Tibial artery (tissue), 4 donors: Measurements from ENCODE around the gene REX1BD.

ENCODE experiments used
- DNase-seq, 2 donors: peaks; one replicate each; pipeline ENCODE4 v3.0.0-alpha.2; 2019
- H3K27ac ChIP-seq, 2 donors: fragments of 200-600 bp; sonication (generic) in 1 of 2; 1 replicate in 1 of 2; 2 replicates in 1 of 2; pipeline ENCODE4 v1.5.1; 2018 to 2019; ENCODE audit warnings: mild to moderate bottlenecking in 1 of 2
- H3K27me3 ChIP-seq, 2 donors: fragments of 200-600 bp; sonication (generic) in 1 of 2; one replicate each; pipeline versions ENCODE4 v1.5.1 to v1.6.0; 2016 to 2019
- H3K36me3 ChIP-seq, 3 donors: fragments of 200-600 bp; sonication (generic) in 2 of 3; one replicate each; pipeline ENCODE4 v1.5.1; 2016 to 2019; ENCODE audit warnings: mild to moderate bottlenecking in 2 of 3
- H3K4me1 ChIP-seq, 4 donors: fragments of 200-600 bp; sonication (generic) in 2 of 4; 1 replicate in 3 of 4; 2 replicates in 1 of 4; pipeline ENCODE4 v1.5.1; 2016 to 2019
- H3K4me3 ChIP-seq, 2 donors: fragments of 200-600 bp; sonication (generic) in 1 of 2; 1 replicate in 1 of 2; 2 replicates in 1 of 2; pipeline ENCODE4 v1.5.1; 2018 to 2019; ENCODE audit warnings: mild to moderate bottlenecking in 2 of 2
- H3K9me3 ChIP-seq, 3 donors: fragments of 200-600 bp; sonication (generic) in 1 of 3; one replicate each; pipeline ENCODE4 v1.5.1; 2016 to 2019
- CTCF ChIP-seq, 2 experiments: fragments of 200-600 bp in 1 of 2; fragments of 450-650 bp in 1 of 2; IDR thresholded peaks; one replicate each; pipeline ENCODE4 v1.5.1; 2017 to 2019; ENCODE audit warnings: antibody characterized with exemption in 2 of 2, mild to moderate bottlenecking in 1 of 2, moderate library complexity in 1 of 2
- intact Hi-C: fragments of 100-400 bp; cut with DNase I; formaldehyde crosslinking; loops from one replicate; pipeline ENCODE4 v1.15.0; 2023; ENCODE audit warnings: low total_unique reads

REX1BD gene

GRCh38 chr19:18605546-18606280 lies 17.1 kb downstream of the REX1BD start:
- no peak for DNase-seq
- no peak for TF ChIP-seq CTCF (IDR thresholded peaks at IDR 0.05)
- Histone ChIP-seq H3K27ac (peak overlapping the region; percentile 60 to 79), H3K27me3 (peaks cover under 1 to 71% of the 10 kb centered on the region in 2 donors), H3K4me1 (peaks cover 0 to 48% (median 35%) of the 10 kb centered on the region in 4 donors), H3K36me3 (no peaks in the 10 kb centered on the region), H3K4me3 (peak overlapping the region; percentile 62 to 65), H3K9me3 (no peaks in the 10 kb centered on the region)
- intact Hi-C loops, result no loop called here

- no peak for DNase-seq
- Histone ChIP-seq H3K4me3 (peak within 1 kb of the TSS; percentile 62 to 65), H3K27ac (peak within 1 kb of the TSS; percentile 60 to 79), H3K4me1 (peaks cover 0 to 57% (median 41%) of the 10 kb centered on the region in 4 donors), H3K27me3 (peaks cover 4 to 78% of the 10 kb centered on the region in 2 donors), H3K9me3 (no peaks in the 10 kb centered on the region), H3K36me3 (no peaks in the 10 kb centered on the region)
- TF ChIP-seq CTCF (IDR thresholded peaks at IDR 0.05), result no peak
- intact Hi-C loops, result no loop called here
Observed at GRCh38 chr19:18606281-18607225, 18.0 kb downstream of the REX1BD start, which contains the start of gene CRLF1. CRLF1 (minus strand) TSS chr19:18606799; CDS start chr19:18606656, 143 bp downstream.

GRCh38 chr19:18607226-18608101 lies 18.9 kb downstream of the REX1BD start:
- no peaks in the 10 kb centered on the region for H3K9me3 ChIP-seq
- H3K4me3 ChIP-seq, result peak overlapping the region; percentile 46 to 52
- TF ChIP-seq CTCF (IDR thresholded peaks at IDR 0.05), result no peak
- no peaks in the 10 kb centered on the region for H3K36me3 ChIP-seq
- intact Hi-C loops, result no loop called here
- no peak for DNase-seq
- H3K4me1 ChIP-seq, result peaks cover 0 to 63% (median 49%) of the 10 kb centered on the region in 4 donors
- peaks cover 4 to 87% of the 10 kb centered on the region in 2 donors for H3K27me3 ChIP-seq
- peak overlapping the region; percentile 38 to 68 for H3K27ac ChIP-seq

- H3K27ac ChIP-seq, result peak overlapping the region in 1 of 2 donors; percentile 68
- no peaks in the 10 kb centered on the region for H3K36me3 ChIP-seq
- H3K27me3 ChIP-seq, result peaks cover 10 to 95% of the 10 kb centered on the region in 2 donors
- peaks cover 0 to 64% (median 56%) of the 10 kb centered on the region in 4 donors for H3K4me1 ChIP-seq
- no peaks in the 10 kb centered on the region for H3K9me3 ChIP-seq
- H3K4me3 ChIP-seq, result peak overlapping the region; percentile 46 to 52
- DNase-seq, result no peak
- no peak for TF ChIP-seq CTCF (IDR thresholded peaks at IDR 0.05)
- intact Hi-C loops, result no loop called here
Observed at GRCh38 chr19:18608102-18608804, 19.7 kb downstream of the REX1BD start.
